ENCODE measurements around the gene LYST. TPM values are rescaled to one million over a fixed set of nuclear protein-coding genes. Genes with fewer than 3 reads are reported as not detected.
A peak's percentile ranks its signal among the peaks of the same experiment; 100 is the strongest.
"Not testable (repeated sequence)": the region's sequence is repeated elsewhere in the genome, so short reads cannot be mapped to it uniquely, and the experiment has no call there.

The LYST gene
- total RNA-seq, 2 experiments from 2014 or later = 24.7 to 26.8 TPM

DNA sequence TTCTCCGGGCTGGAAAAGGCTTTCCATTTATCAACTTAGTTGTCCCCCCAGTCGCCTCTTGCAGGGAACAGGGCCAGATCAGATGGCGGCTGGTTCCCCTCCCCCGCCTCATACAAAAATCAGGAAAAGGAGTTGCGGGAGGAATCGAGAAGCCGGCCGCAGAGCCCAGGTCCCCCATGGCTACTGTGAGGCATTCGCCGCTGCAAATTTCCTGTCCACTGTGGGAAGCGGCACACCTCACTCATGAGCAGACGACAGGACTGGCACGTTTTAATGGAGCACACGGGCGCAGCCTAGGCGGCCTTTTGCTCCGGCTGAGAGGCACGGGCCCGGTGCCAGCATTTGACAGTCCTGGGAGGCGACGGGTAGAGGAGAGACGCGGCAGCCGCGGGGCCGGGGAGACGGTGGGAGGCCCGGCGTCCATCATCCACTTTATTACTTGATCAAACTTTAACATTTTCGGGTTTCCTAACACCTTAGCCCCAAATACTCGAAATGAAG lies 218.2 kb downstream of the LYST start:
- H3K36me3 Mint-ChIP-seq (ENCODE audit: low read depth) = peaks cover 4% of the 10 kb centered on the region
- DNase-seq = no peak
- peak overlapping the region; percentile 72 for H3K4me3 Mint-ChIP-seq
- CTCF ChIA-PET = interaction anchor here (1.5 kb wide), 1 partner anchor 9 kb away, joined by 3 read pairs; no protein-coding TSS in a partner anchor
- POLR2A ChIA-PET = no interaction called here
- H3K27me3 Mint-ChIP-seq = peaks cover 65% of the 10 kb centered on the region
- no peaks in the 10 kb centered on the region for H3K9me3 Mint-ChIP-seq
- no peak overlapping the region for H3K27ac Mint-ChIP-seq
- peaks cover 29% of the 10 kb centered on the region for H3K4me1 Mint-ChIP-seq

GRCh38 chr1:235647537-235647936 lies 219.2 kb downstream of the LYST start:
- H3K27me3 Mint-ChIP-seq = peaks cover 58% of the 10 kb centered on the region
- POLR2A ChIA-PET; H3K9me3 Mint-ChIP-seq; DNase-seq; H3K36me3 Mint-ChIP-seq (ENCODE audit: low read depth); H3K4me3 Mint-ChIP-seq; H3K27ac Mint-ChIP-seq: not testable (repeated sequence)
- H3K4me1 Mint-ChIP-seq = peaks cover 38% of the 10 kb centered on the region
- CTCF ChIA-PET = interaction anchor here (1.0 to 1.2 kb wide), 2 partner anchors 17 to 46 kb away, joined by 3 read pairs; no protein-coding TSS in a partner anchor

DNA sequence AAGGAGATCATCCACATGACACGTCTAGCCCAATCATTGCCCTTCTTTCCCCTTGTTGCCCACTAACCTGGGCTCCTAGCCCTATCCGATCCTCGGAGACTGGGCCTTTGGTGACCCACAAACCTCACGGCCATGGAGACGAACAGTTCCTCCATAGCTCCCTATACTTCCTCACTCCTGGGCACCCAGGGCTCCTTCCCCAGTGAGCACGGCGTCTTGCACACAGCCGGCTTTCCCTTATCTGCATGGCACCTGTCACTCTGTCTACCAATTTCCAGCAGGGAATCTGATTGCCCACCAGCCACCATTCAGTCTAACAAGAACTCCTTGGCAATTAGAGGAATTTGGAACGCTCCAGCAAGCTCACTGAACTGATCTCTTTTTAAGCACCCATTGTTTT lies 220.2 kb downstream of the LYST start:
- H3K9me3 Mint-ChIP-seq = no peaks in the 10 kb centered on the region
- DNase-seq = no peak
- peaks cover 48% of the 10 kb centered on the region for H3K27me3 Mint-ChIP-seq
- H3K4me3 Mint-ChIP-seq = no peak overlapping the region
- H3K4me1 Mint-ChIP-seq = peaks cover 48% of the 10 kb centered on the region
- CTCF ChIA-PET = interaction anchor here (1.0 kb wide), 1 partner anchor 45 kb away, joined by 3 read pairs; no protein-coding TSS in a partner anchor
- POLR2A ChIA-PET = no interaction called here
- peaks cover 5% of the 10 kb centered on the region for H3K36me3 Mint-ChIP-seq (ENCODE audit: low read depth)
- H3K27ac Mint-ChIP-seq = no peak overlapping the region

GRCh38 chr1:235644693-235645305 lies 221.9 kb downstream of the LYST start:
- ChIA-PET CTCF (no interaction called here), POLR2A (no interaction called here)
- H3K27ac Mint-ChIP-seq = no peak overlapping the region
- no peak for DNase-seq
- peaks cover 38% of the 10 kb centered on the region for H3K27me3 Mint-ChIP-seq
- H3K4me3 Mint-ChIP-seq = no peak overlapping the region
- peaks cover 2% of the 10 kb centered on the region for H3K36me3 Mint-ChIP-seq (ENCODE audit: low read depth)
- peaks cover 47% of the 10 kb centered on the region for H3K4me1 Mint-ChIP-seq
- no peaks in the 10 kb centered on the region for H3K9me3 Mint-ChIP-seq

DNA sequence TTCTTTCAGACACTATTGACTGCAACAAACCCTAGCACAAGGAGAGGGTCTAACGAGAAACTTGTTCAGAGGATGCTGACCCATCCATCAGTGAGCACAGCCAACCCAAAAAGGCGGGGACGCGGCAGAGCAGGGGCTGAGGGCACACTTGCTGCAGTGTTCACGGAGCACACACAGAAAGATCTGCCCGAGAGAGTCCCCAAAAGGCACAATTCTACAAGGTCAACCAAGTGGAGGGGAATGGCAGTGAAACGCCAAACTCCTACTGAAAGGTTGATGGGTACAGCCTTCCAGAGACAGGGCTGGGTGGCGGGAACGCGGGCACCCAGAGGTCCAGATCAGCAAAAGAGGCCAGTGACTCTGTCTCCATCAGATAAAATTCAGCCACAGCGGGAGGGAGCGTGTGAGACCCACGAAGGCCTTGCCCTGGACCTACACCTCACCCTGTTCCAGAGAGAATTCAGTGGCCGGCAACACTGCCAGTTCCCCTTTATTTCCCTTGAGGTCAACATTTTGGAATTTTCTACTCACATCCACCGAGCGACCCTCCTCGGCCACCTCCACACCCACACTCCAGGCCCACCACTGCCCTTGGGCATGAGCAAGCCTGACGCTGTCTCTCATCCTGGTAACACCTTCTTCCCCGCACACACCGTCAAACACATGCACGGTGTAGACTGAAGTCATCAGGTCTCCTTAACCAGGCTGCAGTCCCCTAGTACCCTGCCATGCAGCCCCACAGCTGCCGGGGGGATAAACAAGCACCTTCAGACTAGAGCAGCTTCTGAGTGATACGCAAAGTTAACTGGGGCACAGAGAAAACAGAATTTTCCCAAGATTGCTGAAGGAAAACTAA lies 222.6 kb downstream of the LYST start:
- no peak for DNase-seq
- Mint-ChIP-seq H3K36me3 (ENCODE audit: low read depth) (peaks cover 2% of the 10 kb centered on the region), H3K4me3 (no peak overlapping the region), H3K27ac (no peak overlapping the region), H3K9me3 (no peaks in the 10 kb centered on the region), H3K27me3 (peaks cover 38% of the 10 kb centered on the region), H3K4me1 (peaks cover 46% of the 10 kb centered on the region)
- POLR2A ChIA-PET = no interaction called here
- CTCF ChIA-PET = no interaction called here

DNA sequence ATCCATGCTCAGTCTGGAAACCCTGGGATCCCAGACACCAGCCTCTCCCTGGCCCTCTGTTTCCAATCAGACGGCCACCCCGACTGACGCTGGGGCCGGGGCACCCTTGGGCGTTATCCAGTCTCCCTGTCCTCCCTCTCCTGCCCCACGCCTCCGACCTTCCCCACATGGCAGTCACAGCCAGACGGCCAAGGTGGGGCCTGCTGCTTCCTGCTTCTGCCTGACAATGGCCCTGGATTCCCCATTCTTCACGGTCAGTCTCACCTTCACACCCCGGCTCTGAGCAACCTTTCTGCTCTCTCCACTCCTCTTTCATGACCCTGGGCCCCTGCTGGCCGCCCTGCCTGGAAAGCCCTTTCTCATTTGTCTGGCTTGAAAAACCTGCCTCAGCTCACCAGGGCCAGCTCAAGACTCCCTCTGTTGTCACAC lies 223.7 kb downstream of the LYST start:
- CTCF ChIA-PET = no interaction called here
- peaks cover 27% of the 10 kb centered on the region for H3K27me3 Mint-ChIP-seq
- POLR2A ChIA-PET = interaction anchor here (0.6 kb wide), 1 partner anchor 420 kb away, joined by 13 read pairs; no protein-coding TSS in a partner anchor
- H3K4me3 Mint-ChIP-seq = no peak overlapping the region
- peaks cover 35% of the 10 kb centered on the region for H3K4me1 Mint-ChIP-seq
- H3K27ac Mint-ChIP-seq = peak overlapping the region; percentile 93
- peaks cover 2% of the 10 kb centered on the region for H3K36me3 Mint-ChIP-seq (ENCODE audit: low read depth)
- no peak for DNase-seq
- H3K9me3 Mint-ChIP-seq = no peaks in the 10 kb centered on the region

GRCh38 chr1:235642011-235642942 lies 224.4 kb downstream of the LYST start:
- peaks cover 20% of the 10 kb centered on the region for H3K27me3 Mint-ChIP-seq
- H3K4me3 Mint-ChIP-seq = peak overlapping the region; percentile 71
- CTCF ChIA-PET = interaction anchor here (1.3 to 1.5 kb wide), 2 partner anchors 11 to 42 kb away, joined by 3 to 4 read pairs; no protein-coding TSS in a partner anchor
- DNase-seq = peak; percentile 78
- POLR2A ChIA-PET = interaction anchor here (0.6 kb wide), 1 partner anchor 419 kb away, joined by 13 read pairs; no protein-coding TSS in a partner anchor
- peak overlapping the region; percentile 93 for H3K27ac Mint-ChIP-seq
- H3K36me3 Mint-ChIP-seq (ENCODE audit: low read depth) = peaks cover 2% of the 10 kb centered on the region
- H3K4me1 Mint-ChIP-seq = peaks cover 33% of the 10 kb centered on the region
- H3K9me3 Mint-ChIP-seq = no peaks in the 10 kb centered on the region

- peak overlapping the region; percentile 38 for H3K27ac Mint-ChIP-seq
- POLR2A ChIA-PET = no interaction called here
- CTCF ChIA-PET = interaction anchor here (0.5 to 1.5 kb wide), 4 partner anchors 10 to 376 kb away, joined by 3 to 5 read pairs (median 4); no protein-coding TSS in a partner anchor
These were observed 226.1 kb downstream of the LYST start for GRCh38 chr1:235640580-235640979.

DNA sequence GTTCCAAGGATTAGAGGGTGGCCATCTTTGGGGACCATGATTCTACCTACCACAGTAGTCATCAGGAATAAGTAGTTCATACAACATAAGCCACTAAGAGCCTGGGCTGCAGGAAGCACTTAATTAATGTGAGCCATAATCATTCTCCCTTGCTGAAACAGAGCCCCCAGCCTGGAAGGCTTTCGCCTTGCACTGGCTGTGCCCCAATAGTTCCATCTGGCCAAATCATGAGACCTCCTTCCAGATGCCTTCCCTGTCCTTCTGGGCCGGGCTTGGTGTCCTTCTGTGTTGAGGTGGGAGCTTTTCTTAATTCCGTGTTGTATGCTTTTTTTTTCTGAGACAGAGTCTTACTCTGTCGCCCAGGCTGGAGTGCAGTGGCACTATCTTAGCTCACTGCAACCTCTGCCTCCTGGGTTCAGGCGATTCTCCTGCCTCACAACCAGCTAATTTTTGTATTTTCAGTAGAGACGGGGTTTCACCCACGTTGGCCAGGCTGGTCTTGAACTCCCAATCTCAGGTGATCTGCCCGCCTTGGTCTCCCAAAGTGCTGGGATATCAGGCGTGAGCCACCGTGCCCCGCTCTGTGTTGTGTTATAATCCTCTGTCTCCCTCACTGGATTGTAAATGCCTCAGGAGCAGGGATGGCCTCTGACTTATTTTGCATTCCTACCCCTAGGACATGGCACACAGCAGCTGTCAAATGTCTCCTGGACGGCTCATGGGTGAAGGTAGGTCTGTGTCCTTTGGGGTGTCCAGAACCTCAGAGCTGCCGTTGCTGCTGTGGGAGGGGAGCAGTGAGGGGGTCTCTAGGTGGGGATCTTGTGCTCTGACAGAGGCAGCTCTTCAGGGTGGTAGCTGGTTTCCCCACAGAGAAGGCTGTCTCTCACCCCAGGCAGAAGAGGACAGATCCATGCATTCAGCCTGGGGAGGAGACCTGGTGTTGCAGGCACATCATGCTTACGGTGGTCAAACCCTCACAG lies 227.2 kb downstream of the LYST start:
- ChIA-PET CTCF (interaction anchor here (1.4 kb wide), 1 partner anchor 14 kb away, joined by 5 read pairs; no protein-coding TSS in a partner anchor), POLR2A (no interaction called here)
- no peak overlapping the region for H3K4me3 Mint-ChIP-seq
- H3K27me3 Mint-ChIP-seq = no peaks in the 10 kb centered on the region
- H3K9me3 Mint-ChIP-seq = no peaks in the 10 kb centered on the region
- peak overlapping the region; percentile 38 for H3K27ac Mint-ChIP-seq
- no peak for DNase-seq
- H3K4me1 Mint-ChIP-seq = peaks cover 27% of the 10 kb centered on the region
- peaks cover 2% of the 10 kb centered on the region for H3K36me3 Mint-ChIP-seq (ENCODE audit: low read depth)

More at GRCh38 chr1:235640580-235640979, 226.1 kb downstream of the LYST start:
- Mint-ChIP-seq H3K4me1 (peaks cover 27% of the 10 kb centered on the region), H3K27me3 (peaks cover 4% of the 10 kb centered on the region), H3K36me3 (ENCODE audit: low read depth) (peaks cover 2% of the 10 kb centered on the region), H3K9me3 (no peaks in the 10 kb centered on the region), H3K4me3 (no peak overlapping the region)
- DNase-seq = no peak

DNA sequence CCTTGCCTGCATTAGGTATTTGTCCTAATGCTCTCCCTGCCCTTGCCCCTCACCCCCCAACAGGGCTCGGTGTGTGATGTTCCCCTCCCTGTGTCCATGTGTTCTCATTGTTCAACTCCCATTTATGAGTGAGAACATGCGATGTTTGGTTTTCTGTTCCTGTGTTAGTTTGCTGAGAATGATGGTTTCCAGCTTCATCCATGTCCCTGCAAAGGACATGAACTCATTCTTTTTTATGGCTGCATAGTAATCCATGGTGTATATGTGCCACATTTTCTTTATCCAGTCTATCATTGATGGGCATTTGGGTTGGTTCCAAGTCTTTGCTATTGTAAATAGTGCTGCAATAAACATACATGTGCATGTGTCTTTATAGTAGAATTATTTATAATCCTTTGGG lies 228.1 kb downstream of the LYST start:
- CTCF ChIA-PET; POLR2A ChIA-PET; H3K27ac Mint-ChIP-seq; H3K4me3 Mint-ChIP-seq; DNase-seq; H3K36me3 Mint-ChIP-seq (ENCODE audit: low read depth); H3K27me3 Mint-ChIP-seq; H3K9me3 Mint-ChIP-seq: not testable (repeated sequence)
- peaks cover 27% of the 10 kb centered on the region for H3K4me1 Mint-ChIP-seq

- Mint-ChIP-seq H3K4me3 (no peak overlapping the region), H3K27ac (no peak overlapping the region), H3K9me3 (no peaks in the 10 kb centered on the region), H3K4me1 (peaks cover 23% of the 10 kb centered on the region), H3K27me3 (peaks cover 8% of the 10 kb centered on the region), H3K36me3 (ENCODE audit: low read depth) (peaks cover 2% of the 10 kb centered on the region)
- DNase-seq = no peak
- ChIA-PET CTCF (interaction anchor here (0.6 kb wide), 1 partner anchor 22 kb away, joined by 3 read pairs; no protein-coding TSS in a partner anchor), POLR2A (no interaction called here)
These were observed 228.8 kb downstream of the LYST start for GRCh38 chr1:235637756-235638534.

Measured in activated CD4-positive, alpha-beta T cell treated with anti-CD3 and anti-CD28 coated beads, Interleukin-2, amount 10 ng/mL, durations not matched to agents 7 days and 5 days (primary cell).